ENCODE measurements around the gene CDH13.

Gene CDH13

DNA sequence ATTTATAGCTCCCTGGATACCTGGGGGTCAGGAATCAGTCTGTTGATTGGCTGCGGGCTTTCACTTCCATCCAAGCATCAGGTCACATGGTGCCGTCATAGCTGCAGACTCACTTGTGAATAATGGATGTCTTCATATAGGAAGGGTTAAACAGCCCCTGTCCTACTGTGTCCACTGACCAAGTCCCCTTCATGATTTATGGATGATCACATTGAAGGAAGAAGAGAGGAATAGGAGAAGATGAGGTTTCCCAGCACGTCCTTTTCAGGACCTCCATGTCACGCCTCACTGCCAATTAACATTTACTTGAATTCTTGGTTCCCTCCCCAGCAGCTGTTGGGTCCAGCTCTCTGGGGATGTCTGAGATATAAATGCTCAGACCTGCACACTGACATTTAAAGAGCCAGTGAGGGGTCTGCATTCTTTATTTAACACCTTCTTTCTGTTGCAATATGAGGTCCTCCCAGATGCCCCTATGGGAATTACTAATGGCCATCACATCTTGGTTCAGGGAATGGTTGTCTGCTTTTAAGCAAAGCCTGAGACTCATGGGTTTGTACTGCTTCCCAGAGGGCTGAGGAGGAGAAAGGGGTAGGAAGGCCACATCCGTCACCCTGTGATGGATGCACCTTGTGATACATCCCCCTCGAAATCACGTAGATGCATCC is 950.4 kb downstream of the CDH13 start:
- DNase-seq (ENCODE audit: low spot score), result no peak

DNA sequence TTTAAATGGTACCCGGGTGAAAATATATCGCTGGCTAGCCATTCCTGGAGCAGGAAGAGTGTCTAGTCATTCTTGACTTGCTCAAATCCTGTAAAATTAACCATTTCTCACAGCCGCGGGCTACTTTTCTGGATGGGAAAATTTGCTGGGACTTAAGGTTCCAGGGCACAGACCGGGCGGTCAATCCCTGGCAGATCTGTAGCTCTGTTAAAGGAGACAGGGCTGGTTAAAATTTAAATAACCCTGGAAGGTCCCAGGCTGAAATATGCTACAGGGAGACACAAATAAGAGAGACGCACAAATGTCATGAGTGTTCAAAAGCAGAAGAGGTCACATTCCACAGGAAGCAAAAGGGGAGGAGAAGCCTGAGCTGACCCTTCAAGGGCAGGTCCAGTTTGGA is 951.4 kb downstream of the CDH13 start:
- no peak for DNase-seq (ENCODE audit: low spot score)

DNA sequence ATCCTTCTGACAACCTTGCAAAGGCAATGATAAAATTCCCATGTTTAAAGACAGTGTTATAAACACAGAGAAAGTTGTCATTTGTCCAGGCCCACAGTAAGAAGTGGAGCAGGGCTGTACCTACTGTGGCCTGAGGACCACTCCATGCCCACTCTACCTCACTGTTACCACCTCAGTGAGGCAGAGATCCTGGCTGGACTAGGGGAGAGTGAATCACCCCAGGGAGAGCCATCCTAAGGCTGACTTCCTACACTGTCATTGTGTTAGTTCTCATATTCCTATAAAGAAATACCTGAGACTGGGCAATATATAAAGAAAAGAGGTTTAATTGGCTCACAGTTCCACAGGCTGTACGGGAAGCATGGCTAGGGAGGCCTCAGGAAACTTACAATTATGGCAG is 952.3 kb downstream of the CDH13 start:
- DNase-seq (ENCODE audit: low spot score), result no peak

DNA sequence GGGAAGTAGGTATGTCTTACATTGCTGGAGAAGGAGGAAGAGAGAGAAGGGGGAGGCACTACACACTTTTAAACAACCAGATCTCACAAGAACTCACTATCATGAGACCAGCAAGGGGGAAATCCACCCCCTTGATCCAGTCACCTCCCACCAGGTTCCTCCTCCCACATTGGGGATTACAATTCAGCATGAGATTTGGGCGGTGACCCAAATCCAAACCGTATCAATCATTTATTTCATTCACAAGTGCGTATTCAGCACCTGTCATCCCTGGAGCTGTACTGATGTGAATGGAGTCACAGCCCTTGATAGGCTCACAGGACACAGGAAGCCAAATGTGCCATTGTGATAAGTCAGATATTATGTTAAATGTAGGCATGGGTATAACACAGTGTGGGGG is 952.7 kb downstream of the CDH13 start:
- no peak for DNase-seq (ENCODE audit: low spot score)

DNA sequence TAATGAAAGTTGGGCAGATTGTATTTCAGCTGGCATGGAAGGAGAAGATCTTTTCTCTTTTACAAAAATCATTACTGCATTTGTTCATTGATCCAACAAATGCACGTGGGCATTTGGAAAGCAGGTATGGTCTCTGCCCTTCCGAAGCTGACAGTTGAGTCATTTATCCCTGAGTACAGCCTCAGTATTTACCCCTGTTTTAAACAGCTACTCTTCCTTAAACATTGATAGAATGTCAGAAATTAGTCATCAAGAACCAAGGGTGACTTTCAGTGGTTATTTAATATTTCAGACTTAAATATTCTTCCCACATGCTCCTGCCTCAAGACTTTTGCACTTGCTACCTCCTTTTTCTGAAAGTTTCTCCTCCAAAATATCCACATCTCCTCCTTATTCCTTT is 954.3 kb downstream of the CDH13 start:
- DNase-seq (ENCODE audit: low spot score), result no peak

DNA sequence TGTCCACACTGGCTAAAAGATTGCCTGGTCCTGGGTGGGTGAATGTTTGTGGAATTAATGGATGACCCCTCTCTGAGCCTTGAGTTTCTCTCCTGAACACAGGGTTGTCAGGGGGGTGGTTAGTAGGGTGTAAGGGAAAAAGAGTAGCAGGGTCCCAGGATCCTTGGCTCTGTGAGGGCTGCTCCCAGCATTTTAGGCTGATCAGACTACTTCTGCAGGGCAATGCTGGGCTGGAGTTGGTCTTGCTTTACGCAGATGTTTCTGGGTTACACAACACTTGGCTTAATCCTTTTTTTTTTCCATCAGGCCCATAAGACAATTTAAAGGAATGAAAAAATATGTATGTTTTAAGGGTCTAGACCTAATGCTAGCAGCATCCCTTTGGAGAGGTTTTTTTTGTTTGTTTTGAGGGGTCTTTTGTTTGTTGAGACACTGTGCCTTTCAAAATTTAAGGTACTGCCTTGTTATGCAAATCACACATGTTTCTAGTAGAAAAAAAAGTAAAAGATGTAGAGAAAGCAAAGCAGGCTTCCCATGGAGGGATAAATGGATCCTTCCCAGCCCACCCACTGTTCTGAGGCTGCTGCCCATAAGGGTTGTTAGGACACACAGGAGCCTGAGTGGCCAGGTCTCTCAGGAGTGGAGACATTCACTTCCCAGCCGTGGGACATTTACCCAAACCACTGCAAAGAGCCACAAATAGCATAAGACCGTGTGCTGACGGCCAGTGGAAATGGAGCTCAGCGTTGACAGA is 955.4 kb downstream of the CDH13 start:
- no peak for DNase-seq (ENCODE audit: low spot score)

DNA sequence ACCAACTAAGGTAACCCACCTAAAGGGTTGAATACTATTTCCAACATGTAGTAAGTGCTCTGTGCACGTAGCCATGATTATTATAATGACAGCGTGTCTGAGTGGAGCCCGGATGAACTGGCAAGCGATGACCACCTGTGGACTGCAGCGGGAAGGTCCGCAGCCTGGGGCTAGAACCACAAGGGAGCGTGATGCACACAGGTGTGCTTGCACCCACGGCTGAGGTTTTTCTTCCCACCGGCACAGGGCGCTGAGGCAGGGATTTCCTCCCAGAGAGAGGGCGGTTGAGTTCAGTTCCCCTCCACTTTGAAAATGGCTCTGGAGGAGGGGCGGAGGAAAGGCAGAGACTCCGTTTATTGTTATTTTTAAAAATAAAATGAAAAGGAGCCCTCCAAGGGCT is 959.3 kb downstream of the CDH13 start:
- DNase-seq (ENCODE audit: low spot score), result no peak

DNA sequence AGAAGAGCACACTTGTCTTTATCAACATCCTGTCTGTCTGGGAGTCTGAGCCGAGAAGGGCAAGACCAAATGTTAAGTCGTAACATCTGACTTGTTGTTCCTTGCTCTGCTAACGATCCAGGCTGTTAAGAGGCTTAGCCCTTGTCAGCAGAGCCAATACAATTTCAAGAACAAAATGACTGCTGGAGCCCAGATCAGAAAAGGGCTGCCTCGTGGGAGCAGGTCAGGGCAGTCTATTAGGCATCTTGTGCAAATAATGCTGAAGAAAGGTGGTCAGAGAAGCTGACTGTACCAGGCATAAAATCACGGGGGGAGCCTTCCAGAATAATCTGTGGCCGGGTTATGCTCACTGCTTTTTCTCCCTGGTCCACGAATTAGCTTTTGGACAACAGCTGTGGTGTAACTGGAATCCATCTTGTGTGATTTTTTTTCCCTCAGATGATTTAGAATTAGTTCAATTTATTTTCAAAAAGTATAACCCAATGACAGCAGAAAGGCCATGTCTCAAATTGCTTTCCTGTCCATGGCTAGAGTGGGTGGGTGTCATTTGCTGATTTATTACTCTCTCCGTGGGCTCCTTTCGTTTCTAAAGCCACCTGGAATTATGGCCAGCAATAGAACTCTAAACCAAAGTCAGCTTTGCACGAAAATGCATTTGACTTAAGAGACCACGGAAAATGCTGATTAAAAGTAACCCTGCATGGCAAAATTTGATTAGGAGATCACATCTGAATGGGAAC is 959.9 kb downstream of the CDH13 start:
- no peak for DNase-seq (ENCODE audit: low spot score)

DNA sequence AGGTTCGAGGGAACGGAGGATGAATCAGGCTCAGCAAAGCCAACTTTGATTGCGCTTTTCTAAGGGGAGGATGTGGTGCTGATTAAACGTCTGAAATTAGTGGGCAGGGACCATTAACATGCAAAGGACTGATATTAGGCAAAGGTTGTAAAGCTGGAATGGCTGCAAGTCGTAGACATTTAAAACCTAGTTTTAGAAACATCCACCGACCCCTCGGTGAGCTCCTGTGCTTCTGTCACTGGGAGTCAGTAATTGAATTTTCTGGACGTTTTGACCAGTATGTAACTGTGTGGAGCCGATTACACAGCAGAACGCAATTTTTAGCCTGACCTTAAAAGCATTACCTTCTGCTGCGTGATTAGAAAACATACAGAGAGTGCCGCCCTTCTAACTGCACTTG is 960.4 kb downstream of the CDH13 start:
- DNase-seq (ENCODE audit: low spot score), result no peak

DNA sequence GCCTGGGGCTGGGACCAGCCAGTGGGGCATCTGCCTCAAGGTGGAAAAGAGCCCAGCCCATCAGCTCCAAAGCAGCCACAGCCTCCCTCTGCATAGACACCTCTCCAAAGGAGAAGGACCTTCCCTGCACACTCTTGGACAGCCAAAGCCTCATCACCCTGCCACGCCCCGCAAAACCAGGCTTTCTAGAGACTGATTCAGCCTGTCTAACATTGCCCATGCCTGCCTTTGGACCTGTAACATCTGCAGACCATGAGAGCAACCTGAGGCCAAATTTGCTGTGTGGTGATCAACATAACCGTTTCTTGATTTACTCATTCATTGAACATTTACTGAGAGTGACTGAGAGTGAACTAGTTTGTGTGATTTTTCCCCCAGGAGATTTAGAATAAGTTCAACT is 961.3 kb downstream of the CDH13 start:
- no peak for DNase-seq (ENCODE audit: low spot score)

DNA sequence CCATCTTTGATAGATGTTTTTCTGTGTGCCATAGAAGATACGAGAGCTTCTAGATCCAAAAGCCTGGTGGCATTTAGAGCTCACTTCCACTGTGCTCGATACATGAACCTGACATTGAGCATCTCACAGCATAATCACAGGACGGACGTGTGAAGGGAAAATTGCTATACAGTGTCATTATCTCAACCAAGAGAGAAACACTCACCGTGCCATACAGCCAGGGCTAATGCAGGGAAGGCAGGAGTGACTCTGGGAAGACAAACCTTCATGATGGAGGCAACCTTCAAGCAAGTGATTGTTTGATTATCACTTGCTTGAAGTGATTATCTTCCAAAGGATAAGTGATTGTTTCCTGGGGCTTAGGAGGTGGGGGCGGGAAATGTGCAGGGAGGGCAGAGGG is 962.8 kb downstream of the CDH13 start:
- no peak for DNase-seq (ENCODE audit: low spot score)

DNA sequence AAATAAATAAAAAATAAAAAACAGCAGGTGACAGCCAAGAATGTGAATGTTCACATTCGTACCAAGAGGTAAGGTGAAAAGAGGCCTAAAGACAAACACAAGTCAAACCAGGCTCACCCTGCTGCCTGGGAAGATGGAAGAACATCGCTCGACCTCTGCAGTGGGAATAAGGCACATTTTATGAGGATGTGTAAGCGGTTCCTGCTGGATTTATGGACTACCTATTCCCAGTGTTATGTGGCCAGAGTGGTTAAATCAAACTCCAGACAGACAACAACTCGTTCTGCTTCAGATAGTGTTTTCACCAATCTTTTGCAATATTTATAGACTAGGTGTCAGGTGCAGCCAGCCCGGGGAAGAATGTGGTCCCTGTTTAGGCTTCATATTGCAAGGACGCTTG is 966.0 kb downstream of the CDH13 start:
- no peak for DNase-seq (ENCODE audit: low spot score)

DNA sequence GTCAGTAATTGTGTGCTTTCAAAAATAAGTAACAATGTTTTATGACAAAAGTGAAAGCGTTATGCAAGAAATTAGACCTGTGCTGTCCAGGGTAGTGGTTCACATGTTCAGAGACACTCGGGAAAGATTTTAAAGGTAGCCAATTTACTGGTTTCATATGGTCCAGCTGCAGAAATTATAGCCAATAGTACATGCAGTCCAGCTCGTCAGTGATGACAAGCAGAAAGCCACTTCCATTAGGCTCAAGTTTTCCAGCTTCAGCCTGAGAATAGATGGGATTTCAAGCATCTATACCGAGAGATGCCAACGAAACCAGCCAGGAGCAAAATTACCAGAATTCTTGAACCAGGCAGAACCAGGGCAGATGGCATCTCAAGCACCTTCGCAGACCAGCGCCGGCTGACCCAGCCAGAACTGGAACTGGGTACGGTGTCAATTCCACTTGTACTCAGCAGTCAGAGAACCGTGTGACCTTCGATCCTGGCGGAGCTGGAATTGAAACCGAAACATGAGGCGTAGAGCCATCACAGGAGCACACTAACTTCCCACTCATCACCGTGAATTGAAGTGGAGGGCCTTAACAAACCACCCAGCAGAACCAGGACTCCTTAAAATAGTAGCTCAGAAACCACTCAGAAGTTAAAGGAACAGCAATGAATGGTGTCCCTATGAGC is 973.2 kb downstream of the CDH13 start:
- DNase-seq (ENCODE audit: low spot score), result no peak

DNA sequence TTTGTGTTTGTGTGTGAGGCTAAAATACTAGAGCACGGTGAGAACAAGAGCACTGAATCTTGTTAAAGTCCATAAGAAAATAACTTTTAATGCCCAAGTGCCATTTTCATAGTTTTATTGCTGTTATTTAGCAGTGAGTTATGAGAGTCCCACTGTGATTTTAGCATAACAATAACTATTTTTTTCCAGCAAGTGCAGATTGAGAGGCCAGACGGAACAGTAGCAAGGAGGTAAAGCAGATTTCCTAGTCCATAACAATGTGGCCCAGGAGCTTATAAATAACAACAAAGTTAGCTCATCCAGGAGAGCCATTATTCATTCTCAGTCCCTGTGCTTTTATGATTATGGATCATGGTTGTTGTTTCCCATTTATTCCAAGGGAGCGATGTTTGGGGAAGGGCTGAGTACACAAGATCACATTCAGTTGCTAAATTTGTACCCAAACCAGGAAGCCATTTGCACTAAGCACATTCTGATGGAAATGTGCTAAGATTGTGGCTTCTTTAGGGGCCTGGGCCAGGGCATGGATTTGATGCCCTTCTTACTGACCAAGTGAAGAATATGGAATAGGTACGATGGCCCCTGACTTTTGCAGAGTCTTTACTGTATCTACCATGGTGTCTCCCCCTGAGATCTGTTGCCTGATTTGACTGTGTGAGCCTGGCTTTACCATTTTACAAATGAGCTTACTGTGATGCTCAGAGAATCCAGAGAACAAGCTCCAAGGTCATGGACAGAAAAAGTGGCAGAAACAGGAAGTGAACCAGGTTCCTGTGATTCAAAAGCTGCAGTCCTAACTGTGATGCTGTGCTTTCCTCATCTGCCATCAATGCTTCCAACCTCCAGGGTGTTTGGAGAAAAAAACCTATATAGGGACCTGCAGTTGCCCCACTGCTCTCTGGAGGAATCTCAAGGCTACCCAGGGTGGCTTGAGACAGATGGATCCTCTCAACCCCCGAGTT is 976.3 kb downstream of the CDH13 start:
- no peak for DNase-seq (ENCODE audit: low spot score)

DNA sequence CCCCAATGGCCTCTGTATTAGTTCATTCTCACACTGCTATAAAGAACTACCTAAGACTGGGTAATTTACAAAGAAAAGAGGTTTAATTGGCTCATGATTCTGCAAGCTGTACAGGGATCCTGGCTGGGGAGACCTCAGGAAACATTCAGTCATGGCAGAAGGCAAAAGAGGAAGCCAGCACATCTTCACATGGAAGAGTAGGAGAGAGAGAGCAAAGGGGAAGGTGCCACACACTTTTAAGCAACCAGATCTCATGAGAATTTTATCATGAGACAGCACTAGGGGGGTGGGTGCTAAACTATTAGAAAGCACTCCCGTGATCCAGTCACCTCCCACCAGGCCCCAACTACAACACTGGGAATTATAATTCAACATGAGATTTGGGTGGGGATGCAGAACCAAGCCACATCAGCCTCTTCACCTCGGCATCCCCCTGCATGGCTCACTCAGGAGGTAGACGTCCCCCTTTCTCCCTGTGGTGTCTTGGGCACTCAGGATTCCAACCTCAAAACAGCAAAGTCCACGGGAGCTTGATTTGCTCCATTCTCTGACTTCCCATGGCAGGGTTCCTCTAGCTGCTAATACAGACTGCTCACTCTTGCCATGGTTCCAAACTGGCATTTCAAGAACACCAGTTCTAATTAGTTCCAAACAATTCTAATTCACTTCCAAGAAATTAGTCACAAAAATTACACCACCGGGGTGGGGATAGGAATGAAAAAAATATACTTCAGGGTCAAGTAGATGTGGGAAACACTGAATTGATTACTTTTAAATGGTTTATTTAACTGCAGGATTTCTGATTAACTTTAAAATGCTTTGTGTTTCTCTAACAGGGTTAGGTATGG is 977.2 kb downstream of the CDH13 start:
- DNase-seq (ENCODE audit: low spot score), result no peak

DNA sequence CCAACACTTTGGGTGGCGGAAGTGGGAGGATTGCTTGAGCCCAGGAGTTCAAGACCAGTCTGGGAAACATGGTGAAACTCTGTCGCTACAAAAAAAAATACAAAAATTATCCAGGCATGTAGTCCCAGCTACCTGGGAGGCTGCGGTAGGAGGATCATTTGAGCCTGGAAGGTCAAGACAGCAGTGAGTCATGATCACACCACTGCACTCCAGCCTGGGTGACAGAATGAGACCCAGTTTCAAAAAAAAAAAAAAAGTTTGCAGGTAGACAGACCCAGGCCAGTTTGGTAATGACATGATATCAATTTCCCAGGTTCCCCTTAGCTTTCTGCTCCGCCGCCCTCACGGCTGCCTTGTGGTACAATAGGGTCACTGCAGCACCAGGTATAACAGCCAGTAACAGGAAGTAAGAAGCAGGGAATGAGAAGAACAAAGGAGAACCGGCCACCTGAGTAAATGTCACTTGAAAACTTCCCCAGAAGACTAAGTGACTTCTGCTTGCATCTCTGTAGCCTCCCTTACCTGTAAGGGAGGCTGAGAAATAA is 979.8 kb downstream of the CDH13 start:
- no peak for DNase-seq (ENCODE audit: low spot score)

DNA sequence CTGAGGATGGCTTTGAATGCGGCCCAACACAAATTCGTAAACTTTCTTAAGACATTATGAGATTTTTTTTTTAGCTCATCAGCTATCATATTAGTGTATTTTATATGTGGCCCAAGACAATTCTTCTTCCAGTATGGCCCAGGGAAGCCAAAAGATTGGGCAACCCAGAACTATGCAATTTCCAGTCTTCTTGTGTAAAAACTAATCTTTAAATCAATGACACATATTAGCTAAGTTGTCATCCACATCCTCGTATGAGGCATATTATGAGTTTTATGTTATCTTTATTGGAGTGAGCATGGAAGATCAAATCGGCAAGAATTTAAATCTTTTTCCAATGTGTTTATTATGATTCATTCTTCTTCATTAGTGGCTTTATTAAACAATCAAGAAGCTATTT is 982.4 kb downstream of the CDH13 start:
- DNase-seq (ENCODE audit: low spot score), result no peak

DNA sequence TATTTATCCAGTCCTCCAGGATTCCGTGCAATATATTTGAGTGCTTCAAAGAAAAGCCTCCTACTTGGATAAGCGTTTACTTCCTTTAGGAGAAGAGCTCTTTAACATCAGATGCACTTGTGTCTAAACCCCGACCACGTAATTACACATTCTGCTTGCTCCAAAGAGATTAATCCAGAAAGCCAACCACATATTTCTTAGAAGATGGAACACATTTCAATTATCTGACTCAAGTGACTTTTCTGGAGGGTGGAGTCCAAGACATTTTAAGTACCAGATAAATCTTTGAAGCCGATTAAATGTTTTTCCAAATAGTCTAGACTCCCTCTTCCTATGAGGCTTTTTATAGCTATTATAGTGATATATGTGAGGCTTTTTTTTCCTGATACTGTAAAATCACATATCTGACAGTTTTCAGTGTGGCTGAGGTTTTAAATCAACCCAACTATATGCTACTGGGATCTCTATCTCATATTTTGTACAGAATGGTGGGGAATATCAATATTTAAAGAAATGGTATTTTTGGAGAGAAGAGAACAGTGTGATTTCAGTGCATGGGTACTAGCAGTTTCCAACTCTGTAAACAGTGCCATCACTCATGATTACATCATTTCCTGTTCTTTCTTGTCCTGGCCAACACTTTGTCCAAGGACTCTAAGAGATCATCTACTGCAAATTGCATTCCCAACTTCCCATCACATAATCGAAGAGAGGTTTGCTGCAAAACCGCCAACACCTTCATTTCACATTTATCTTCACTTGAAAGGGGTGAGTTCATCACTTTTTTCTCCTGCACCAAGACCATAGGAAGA is 988.6 kb downstream of the CDH13 start:
- DNase-seq (ENCODE audit: low spot score), result no peak

DNA sequence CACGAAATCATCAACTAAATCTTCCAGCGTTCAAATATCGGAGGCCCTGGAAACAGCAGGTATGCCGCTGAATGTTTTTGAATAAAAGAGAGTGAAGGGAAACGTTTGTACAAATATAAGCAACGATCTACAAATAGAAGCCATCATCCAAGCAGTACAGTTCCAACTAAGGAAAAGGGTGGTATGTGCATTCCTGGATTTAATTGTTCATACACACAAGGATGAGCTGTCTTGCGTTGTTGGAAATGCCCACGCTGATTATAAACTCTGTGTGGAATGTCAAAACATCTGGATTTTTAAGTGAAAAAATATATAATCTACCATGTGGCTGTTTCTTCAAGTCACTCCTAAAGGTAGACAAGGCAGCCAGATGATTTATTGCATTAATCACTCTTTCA is 989.2 kb downstream of the CDH13 start:
- DNase-seq (ENCODE audit: low spot score), result no peak

All from putamen (tissue), 1 donor.